Kidney tubule cell (primary cell): Measurements from ENCODE around the gene UBL4A.
A peak's percentile ranks its signal among the peaks of the same experiment; 100 is the strongest.

Experiments used
- DNase-seq: peaks from one replicate; pipeline ENCODE4 v3.0.0-alpha.2; 2018; ENCODE audit warnings: low spot score

The UBL4A gene

GRCh38 chrX:154463611-154464220 lies 22.7 kb downstream of the UBL4A start:
- DNase-seq, result no peak

GRCh38 chrX:154462396-154462795 lies 24.0 kb downstream of the UBL4A start:
- DNase-seq, result no peak

- DNase-seq, result no peak
Observed at GRCh38 chrX:154460326-154460725, 26.1 kb downstream of the UBL4A start.

GRCh38 chrX:154459832-154460231 lies 26.6 kb downstream of the UBL4A start:
- DNase-seq, result no peak

GRCh38 chrX:154458954-154459778 lies 27.2 kb downstream of the UBL4A start:
- peak; percentile 38 for DNase-seq

- peak; percentile 50 for DNase-seq
Observed at GRCh38 chrX:154458116-154458953, 28.1 kb downstream of the UBL4A start, which contains the start of gene PLXNA3. TSS of gene PLXNA3 (plus strand) at chrX:154458281. CDS start at chrX:154460184, 1,903 bp downstream.

- DNase-seq, result peak; percentile 61
Observed at GRCh38 chrX:154457491-154458115, 28.8 kb downstream of the UBL4A start.

GRCh38 chrX:154452823-154453222 lies 33.6 kb downstream of the UBL4A start:
- DNase-seq, result no peak

GRCh38 chrX:154450312-154450711 lies 36.1 kb downstream of the UBL4A start:
- DNase-seq, result no peak

GRCh38 chrX:154449618-154450017 lies 36.8 kb downstream of the UBL4A start:
- DNase-seq, result no peak

- no peak for DNase-seq
Observed at GRCh38 chrX:154448484-154448883, 37.9 kb downstream of the UBL4A start.

GRCh38 chrX:154446430-154446829 lies 40.0 kb downstream of the UBL4A start:
- no peak for DNase-seq

- DNase-seq, result no peak
Observed at GRCh38 chrX:154445776-154446175, 40.6 kb downstream of the UBL4A start.

- no peak for DNase-seq
Observed at GRCh38 chrX:154444755-154445246, 41.6 kb downstream of the UBL4A start.

GRCh38 chrX:154443992-154444754 lies 42.2 kb downstream of the UBL4A start, which contains the start of gene FAM50A:
TSS of gene FAM50A (plus strand) at chrX:154444141. CDS start at chrX:154444236, 95 bp downstream.
- peak; percentile 63 for DNase-seq

GRCh38 chrX:154443479-154443910 lies 42.9 kb downstream of the UBL4A start:
- no peak for DNase-seq

- peak; percentile 34 for DNase-seq
Observed at GRCh38 chrX:154441984-154442707, 44.3 kb downstream of the UBL4A start.

GRCh38 chrX:154441564-154441963 lies 44.9 kb downstream of the UBL4A start:
- DNase-seq, result no peak

- no peak for DNase-seq
Observed at GRCh38 chrX:154440623-154441357, 45.6 kb downstream of the UBL4A start.
